MM.1S (cell line): ENCODE results near the gene TDRD7.

Experiments
- DNase-seq: peaks from one replicate; pipeline ENCODE4 v3.0.0-alpha.2; 2015
- H2AFZ ChIP-seq: fragments of 300-600 bp; sonication (generic); 2 replicates; pipeline ENCODE4 v1.6.0; 2016; ENCODE audit warnings: antibody characterized with exemption, low read length
- H3F3A ChIP-seq: fragments of 300-600 bp; sonication (generic); 2 replicates; pipeline ENCODE4 v1.6.1; 2016; ENCODE audit warnings: mild to moderate bottlenecking, antibody characterized with exemption, low read length, moderate library complexity, mixed read lengths; ENCODE audit not compliant: insufficient read depth
- H3K27ac ChIP-seq: fragments of 300-600 bp; sonication (generic); 2 replicates; pipeline ENCODE4 v1.5.1; 2016; ENCODE audit warnings: mild to moderate bottlenecking, low read length
- H3K27me3 ChIP-seq: fragments of 300-600 bp; sonication (generic); replicated peaks from 2 replicates; pipeline ENCODE4 v1.6.0; 2016; ENCODE audit warnings: low read length; ENCODE audit not compliant: insufficient read depth
- H3K36me3 ChIP-seq: fragments of 300-600 bp; sonication (generic); replicated peaks from 2 replicates; pipeline ENCODE4 v1.6.1; 2016; ENCODE audit warnings: mild to moderate bottlenecking, low read length, mixed read lengths; ENCODE audit not compliant: insufficient read depth
- H3K4me1 ChIP-seq: fragments of 300-600 bp; sonication (generic); 2 replicates; pipeline ENCODE4 v1.6.1; 2016; ENCODE audit warnings: low read length, mixed read lengths
- H3K4me2 ChIP-seq: fragments of 300-600 bp; sonication (generic); 2 replicates; pipeline ENCODE4 v1.6.0; 2016; ENCODE audit warnings: low read depth, low read length
- H3K4me3 ChIP-seq: fragments of 300-600 bp; sonication (generic); 2 replicates; pipeline ENCODE4 v1.5.1; 2016; ENCODE audit warnings: low read length, mixed read lengths
- H3K79me2 ChIP-seq: fragments of 300-600 bp; sonication (generic); 2 replicates; pipeline ENCODE4 v1.6.1; 2016; ENCODE audit warnings: mixed run types, low read length, mixed read lengths
- H3K9ac ChIP-seq: fragments of 300-600 bp; sonication (generic); 2 replicates; pipeline ENCODE4 v1.6.1; 2016; ENCODE audit warnings: low read length, mixed read lengths
- H3K9me2 ChIP-seq: fragments of 300-600 bp; sonication (generic); replicated peaks from 2 replicates; pipeline ENCODE4 v1.6.1; 2016; ENCODE audit warnings: mild to moderate bottlenecking, low read length, mixed read lengths; ENCODE audit not compliant: insufficient read depth
- H3K9me3 ChIP-seq: fragments of 300-600 bp; sonication (generic); replicated peaks from 2 replicates; pipeline ENCODE4 v1.6.1; 2016; ENCODE audit warnings: mild to moderate bottlenecking, low read length, mixed read lengths; ENCODE audit not compliant: insufficient read depth
- H4K20me1 ChIP-seq: fragments of 300-600 bp; sonication (generic); 2 replicates; pipeline ENCODE4 v1.6.1; 2016; ENCODE audit warnings: mild to moderate bottlenecking, low read length, moderate library complexity, mixed read lengths; ENCODE audit not compliant: insufficient read depth
- CTCF ChIP-seq: fragments of 300-600 bp; sonication (generic); IDR thresholded peaks from 2 replicates; pipeline ENCODE4 v1.5.1; 2016; ENCODE audit warnings: antibody characterized with exemption, low read length, mixed read lengths
- EZH2 ChIP-seq: fragments of 300-600 bp; sonication (generic); optimal IDR thresholded peaks from 2 replicates; pipeline ENCODE3; 2017; ENCODE audit warnings: low read depth, mild to moderate bottlenecking, antibody characterized with exemption, low read length, mixed read lengths
- EZH2phosphoT487 ChIP-seq: fragments of 300-600 bp; sonication (generic); IDR thresholded peaks from 2 replicates; pipeline ENCODE4 v1.6.1; 2018; ENCODE audit warnings: antibody characterized with exemption, low read length

The TDRD7 gene

GRCh38 chr9:97364769-97365490 is 47.0 kb upstream of the TDRD7 start:
- TF ChIP-seq CTCF (no peak), EZH2 (no peak), EZH2phosphoT487 (no peak)
- peaks cover 20% of the 10 kb centered on the region for H3K4me1 ChIP-seq
- H3K4me2 ChIP-seq, result peak overlapping the region; percentile 81; the same call in 1 of the 2 replicates

DNA sequence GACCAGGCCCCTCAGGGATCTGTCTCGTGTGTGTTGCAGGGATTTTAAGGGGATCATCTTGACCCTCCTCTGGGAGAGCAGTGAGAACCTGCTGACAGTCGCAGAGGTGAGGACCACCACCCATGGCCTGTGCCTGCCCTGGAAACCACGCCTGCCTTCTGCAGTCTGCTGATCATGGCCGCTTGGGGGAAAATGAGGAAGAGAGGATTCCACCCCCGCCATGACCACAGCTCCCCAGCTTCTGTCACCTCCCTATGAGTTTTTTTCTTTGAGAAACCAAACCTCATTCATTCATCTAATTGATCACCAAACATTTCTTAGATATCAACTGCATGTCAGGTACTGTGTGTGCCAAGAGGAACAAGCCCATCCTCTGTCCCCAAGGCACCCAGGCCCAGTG is 46.3 kb upstream of the TDRD7 start:
- no peak overlapping the region for H3K4me2 ChIP-seq
- no peaks in the 10 kb centered on the region for H3K9me3 ChIP-seq
- H3K27me3 ChIP-seq, result no peaks in the 10 kb centered on the region
- no peaks in the 10 kb centered on the region for H3K9me2 ChIP-seq
- H3K79me2 ChIP-seq, result no peaks in the 10 kb centered on the region
- no peak for TF ChIP-seq EZH2
- TF ChIP-seq CTCF, result no peak
- TF ChIP-seq EZH2phosphoT487, result no peak
- H2AFZ ChIP-seq, result no peak overlapping the region
- H3K4me3 ChIP-seq, result no peak overlapping the region
- no peak for DNase-seq
- no peak overlapping the region for H3K9ac ChIP-seq
- H3K27ac ChIP-seq, result no peak overlapping the region
- peaks cover 20% of the 10 kb centered on the region for H3K4me1 ChIP-seq
- no peaks in the 10 kb centered on the region for H3K36me3 ChIP-seq
- peaks cover 5% of the 10 kb centered on the region; the same call in 1 of the 2 replicates for H3F3A ChIP-seq
- no peaks in the 10 kb centered on the region for H4K20me1 ChIP-seq

More at GRCh38 chr9:97364769-97365490, 47.0 kb upstream of the TDRD7 start:
- Histone ChIP-seq H3K27me3 (no peaks in the 10 kb centered on the region), H3K27ac (no peak overlapping the region), H3K79me2 (no peaks in the 10 kb centered on the region), H3K4me3 (no peak overlapping the region), H3K9me2 (no peaks in the 10 kb centered on the region), H4K20me1 (no peaks in the 10 kb centered on the region), H3K36me3 (no peaks in the 10 kb centered on the region), H3K9me3 (no peaks in the 10 kb centered on the region), H2AFZ (no peak overlapping the region), H3K9ac (no peak overlapping the region), H3F3A (peaks cover 5% of the 10 kb centered on the region; the same call in 1 of the 2 replicates)
- no peak for DNase-seq

DNA sequence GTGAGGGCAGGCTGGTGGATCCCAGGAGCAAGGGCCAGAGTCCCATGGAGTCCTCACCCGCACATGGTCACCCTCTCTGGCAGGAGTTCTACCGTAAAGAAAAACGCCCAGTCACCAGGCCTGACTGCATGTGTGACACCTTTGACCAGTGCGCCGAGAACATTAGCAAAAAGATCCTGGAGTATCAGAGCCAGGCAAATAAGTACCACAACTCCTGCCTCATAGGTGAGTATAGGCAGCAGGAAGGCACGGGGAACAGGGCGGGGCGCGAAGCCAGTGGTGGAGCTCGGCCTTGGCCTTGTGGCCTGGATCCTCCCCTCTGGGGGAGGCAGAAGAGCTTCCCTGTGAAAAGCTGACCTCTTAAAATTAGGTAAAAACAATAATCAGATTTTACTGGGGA is 45.4 kb upstream of the TDRD7 start:
- peaks cover 20% of the 10 kb centered on the region for H3K4me1 ChIP-seq
- no peaks in the 10 kb centered on the region for H3K9me3 ChIP-seq
- TF ChIP-seq CTCF, result no peak
- peaks cover 5% of the 10 kb centered on the region; the same call in 1 of the 2 replicates for H3F3A ChIP-seq
- H2AFZ ChIP-seq, result no peak overlapping the region
- DNase-seq, result no peak
- no peak overlapping the region for H3K4me2 ChIP-seq
- no peaks in the 10 kb centered on the region for H3K36me3 ChIP-seq
- no peaks in the 10 kb centered on the region for H3K27me3 ChIP-seq
- no peak overlapping the region for H3K4me3 ChIP-seq
- H4K20me1 ChIP-seq, result no peaks in the 10 kb centered on the region
- no peak overlapping the region for H3K27ac ChIP-seq
- H3K9ac ChIP-seq, result no peak overlapping the region
- no peaks in the 10 kb centered on the region for H3K9me2 ChIP-seq
- H3K79me2 ChIP-seq, result no peaks in the 10 kb centered on the region
